Tibial artery (tissue), 4 donors: Measurements from ENCODE around the gene RADIL.
A peak's percentile ranks its signal among the peaks of the same experiment; 100 is the strongest.

Source experiments
- DNase-seq, 2 donors: peaks; one replicate each; pipeline ENCODE4 v3.0.0-alpha.2; 2019
- H3K27ac ChIP-seq, 2 donors: fragments of 200-600 bp; sonication (generic) in 1 of 2; 1 replicate in 1 of 2; 2 replicates in 1 of 2; pipeline ENCODE4 v1.5.1; 2018 to 2019; ENCODE audit warnings: mild to moderate bottlenecking in 1 of 2
- H3K27me3 ChIP-seq, 2 donors: fragments of 200-600 bp; sonication (generic) in 1 of 2; one replicate each; pipeline versions ENCODE4 v1.5.1 to v1.6.0; 2016 to 2019
- H3K36me3 ChIP-seq, 3 donors: fragments of 200-600 bp; sonication (generic) in 2 of 3; one replicate each; pipeline ENCODE4 v1.5.1; 2016 to 2019; ENCODE audit warnings: mild to moderate bottlenecking in 2 of 3
- H3K4me1 ChIP-seq, 4 donors: fragments of 200-600 bp; sonication (generic) in 2 of 4; 1 replicate in 3 of 4; 2 replicates in 1 of 4; pipeline ENCODE4 v1.5.1; 2016 to 2019
- H3K4me3 ChIP-seq, 2 donors: fragments of 200-600 bp; sonication (generic) in 1 of 2; 1 replicate in 1 of 2; 2 replicates in 1 of 2; pipeline ENCODE4 v1.5.1; 2018 to 2019; ENCODE audit warnings: mild to moderate bottlenecking in 2 of 2
- H3K9me3 ChIP-seq, 3 donors: fragments of 200-600 bp; sonication (generic) in 1 of 3; one replicate each; pipeline ENCODE4 v1.5.1; 2016 to 2019
- intact Hi-C: fragments of 100-400 bp; cut with DNase I; formaldehyde crosslinking; loops from one replicate; pipeline ENCODE4 v1.15.0; 2023; ENCODE audit warnings: low total_unique reads
- TF ChIP-seq, protein P1 (sequence below), 2 experiments: fragments of 200-600 bp in 1 of 2; fragments of 450-650 bp in 1 of 2; IDR thresholded peaks; one replicate each; pipeline ENCODE4 v1.5.1; 2017 to 2019; ENCODE audit warnings: antibody characterized with exemption in 2 of 2, mild to moderate bottlenecking in 1 of 2, moderate library complexity in 1 of 2

The RADIL gene

DNA sequence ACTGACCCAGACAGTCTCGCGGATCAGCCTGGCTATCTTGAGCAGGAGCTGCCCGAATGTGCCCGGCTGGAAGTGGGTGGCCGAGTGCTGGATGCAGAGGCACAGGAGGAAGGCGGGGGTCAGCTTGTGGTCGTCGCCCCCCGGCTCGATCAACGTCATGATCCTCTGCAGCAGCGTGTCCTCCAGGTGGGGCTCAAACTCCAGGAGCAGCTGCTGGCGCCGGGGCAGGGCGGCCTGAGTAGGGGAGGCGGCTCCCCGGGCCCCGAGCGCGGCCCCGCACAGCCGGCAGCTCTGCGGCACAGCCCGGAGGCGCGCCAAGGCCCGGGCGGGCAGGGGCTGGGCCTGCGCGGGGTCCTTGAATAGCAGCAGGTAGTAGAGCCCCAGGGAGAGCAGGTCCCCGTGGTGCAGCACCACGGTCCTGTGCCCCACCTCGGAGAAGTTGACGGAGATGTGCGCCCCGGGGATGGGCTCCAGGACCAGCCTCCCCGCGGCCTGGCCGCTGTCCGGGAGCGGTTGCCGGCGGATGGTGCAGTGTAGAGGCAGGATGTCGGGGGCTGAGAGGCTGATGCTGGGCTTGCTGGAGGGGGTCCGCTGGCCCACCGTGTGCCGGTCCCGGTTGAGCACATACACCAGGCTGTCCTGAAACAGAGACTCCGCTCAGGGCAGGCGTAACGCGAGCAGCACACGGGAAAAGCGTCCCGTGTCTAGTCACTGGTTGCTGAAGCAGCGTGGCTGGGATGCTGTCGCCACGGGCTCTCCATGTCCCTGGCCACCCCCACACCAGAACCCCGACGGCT, 48.7 kb downstream of the RADIL start:
- Histone ChIP-seq H3K36me3 (peaks cover 0 to 35% (median 19%) of the 10 kb centered on the region in 3 donors), H3K27me3 (no peaks in the 10 kb centered on the region), H3K9me3 (no peaks in the 10 kb centered on the region), H3K4me1 (no peaks in the 10 kb centered on the region), H3K27ac (no peak overlapping the region), H3K4me3 (no peak overlapping the region)
- intact Hi-C loops: loop anchor here (5.0 kb wide), 1 partner anchor 48 kb away; the partner anchor contains the start of gene RADIL
- DNase-seq: no peak
- TF ChIP-seq, protein P1, sequence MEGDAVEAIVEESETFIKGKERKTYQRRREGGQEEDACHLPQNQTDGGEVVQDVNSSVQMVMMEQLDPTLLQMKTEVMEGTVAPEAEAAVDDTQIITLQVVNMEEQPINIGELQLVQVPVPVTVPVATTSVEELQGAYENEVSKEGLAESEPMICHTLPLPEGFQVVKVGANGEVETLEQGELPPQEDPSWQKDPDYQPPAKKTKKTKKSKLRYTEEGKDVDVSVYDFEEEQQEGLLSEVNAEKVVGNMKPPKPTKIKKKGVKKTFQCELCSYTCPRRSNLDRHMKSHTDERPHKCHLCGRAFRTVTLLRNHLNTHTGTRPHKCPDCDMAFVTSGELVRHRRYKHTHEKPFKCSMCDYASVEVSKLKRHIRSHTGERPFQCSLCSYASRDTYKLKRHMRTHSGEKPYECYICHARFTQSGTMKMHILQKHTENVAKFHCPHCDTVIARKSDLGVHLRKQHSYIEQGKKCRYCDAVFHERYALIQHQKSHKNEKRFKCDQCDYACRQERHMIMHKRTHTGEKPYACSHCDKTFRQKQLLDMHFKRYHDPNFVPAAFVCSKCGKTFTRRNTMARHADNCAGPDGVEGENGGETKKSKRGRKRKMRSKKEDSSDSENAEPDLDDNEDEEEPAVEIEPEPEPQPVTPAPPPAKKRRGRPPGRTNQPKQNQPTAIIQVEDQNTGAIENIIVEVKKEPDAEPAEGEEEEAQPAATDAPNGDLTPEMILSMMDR (IDR thresholded peaks at IDR 0.05): no peak

DNA sequence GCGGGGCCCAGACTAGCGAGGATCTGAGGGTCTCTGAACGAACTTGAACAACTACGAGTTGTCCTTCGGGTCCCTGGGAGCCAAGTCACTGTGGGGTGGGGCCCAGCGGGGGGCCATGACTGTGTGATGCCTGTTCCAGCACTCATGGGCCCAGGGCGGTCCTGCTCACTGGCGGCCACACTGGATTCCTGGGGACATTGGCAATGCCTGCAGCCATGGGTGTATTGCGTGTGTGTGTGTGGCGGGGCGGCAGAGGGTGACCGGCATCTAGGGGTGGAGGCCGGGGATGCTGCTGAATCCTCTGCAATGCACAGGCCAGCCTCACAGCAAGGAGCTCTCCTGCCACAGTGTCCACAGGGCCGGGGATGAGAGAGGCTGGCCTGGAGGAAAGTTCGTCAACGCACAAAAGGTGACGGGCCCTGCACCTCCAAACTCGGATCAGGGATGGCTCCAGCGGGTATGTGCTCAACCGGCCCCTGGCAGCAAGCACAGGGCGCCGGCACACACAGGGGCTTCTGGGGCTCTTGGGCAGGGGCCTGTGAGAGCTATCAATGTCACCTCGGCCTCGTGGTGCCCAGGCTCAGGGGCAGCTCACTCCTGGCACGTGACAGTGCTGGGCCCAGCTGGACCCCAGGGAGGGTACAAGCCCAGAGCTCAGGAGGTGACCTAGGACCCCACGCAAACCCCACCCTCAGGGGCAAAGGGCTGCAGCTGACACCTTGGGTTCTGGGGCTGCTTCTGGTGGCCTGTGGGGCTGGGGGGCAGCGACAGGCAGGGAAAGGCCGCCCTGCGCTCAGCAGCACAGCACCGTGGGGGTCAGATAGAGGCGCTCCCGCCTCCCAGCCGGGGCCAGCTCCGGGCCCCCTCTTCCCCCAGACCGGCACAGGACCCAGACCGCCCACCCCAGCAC, 49.6 kb downstream of the RADIL start:
- peak in 1 of 2 donors; percentile 14 for DNase-seq
- Histone ChIP-seq H3K27ac (no peak overlapping the region), H3K9me3 (no peaks in the 10 kb centered on the region), H3K4me3 (no peak overlapping the region), H3K27me3 (no peaks in the 10 kb centered on the region), H3K4me1 (no peaks in the 10 kb centered on the region), H3K36me3 (peaks cover 0 to 35% (median 19%) of the 10 kb centered on the region in 3 donors)
- TF ChIP-seq, protein P1 (IDR thresholded peaks at IDR 0.05): no peak
- intact Hi-C loops: loop anchor here (5.0 kb wide), 1 partner anchor 48 kb away; the partner anchor contains the start of gene RADIL

DNA sequence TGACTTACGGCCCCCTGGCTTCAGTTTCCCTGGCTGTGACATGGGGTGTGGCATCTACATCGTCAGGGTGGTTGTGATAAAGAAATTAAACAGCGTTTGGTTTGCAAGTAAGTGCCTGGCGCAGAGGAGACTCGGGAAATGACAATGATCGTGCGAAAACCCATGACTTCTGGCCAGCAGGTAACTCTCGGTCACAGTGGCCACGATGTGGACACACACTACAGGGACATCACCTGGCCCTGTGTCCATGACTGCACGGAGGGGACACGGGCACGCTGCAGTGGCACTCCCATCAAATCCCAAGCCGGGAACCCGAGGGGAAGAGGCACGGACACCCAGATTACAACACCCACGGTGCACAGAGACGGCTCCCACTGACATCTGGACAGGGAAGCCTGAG, 50.3 kb downstream of the RADIL start:
- peaks cover 0 to 35% (median 19%) of the 10 kb centered on the region in 3 donors for H3K36me3 ChIP-seq
- DNase-seq: no peak
- intact Hi-C loops: loop anchor here (5.0 kb wide), 1 partner anchor 49 kb away; the partner anchor contains the start of gene RADIL

DNA sequence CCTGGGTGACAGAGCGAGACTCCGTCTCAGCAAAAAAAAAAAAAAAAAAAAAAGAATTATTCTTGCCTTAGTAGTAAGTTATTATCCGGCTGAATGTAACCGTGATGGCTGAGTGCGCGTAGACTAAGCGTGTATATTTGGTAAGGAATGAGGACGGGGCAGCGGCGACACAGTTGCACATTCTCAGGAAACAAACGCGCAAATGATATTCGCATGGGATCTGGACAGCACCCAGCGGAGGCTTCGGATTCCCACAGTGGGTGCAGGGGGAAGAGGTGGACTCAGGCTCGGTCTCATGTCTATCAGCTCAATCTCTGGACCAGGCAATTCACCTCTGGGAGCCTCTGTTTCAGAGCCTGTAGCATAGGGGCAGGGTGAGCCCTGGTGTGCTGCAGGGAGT, 50.8 kb downstream of the RADIL start:
- H3K27ac ChIP-seq: no peak overlapping the region
- no peak overlapping the region for H3K4me3 ChIP-seq
- DNase-seq: no peak
- H3K36me3 ChIP-seq: peaks cover 0 to 35% (median 19%) of the 10 kb centered on the region in 3 donors
- H3K4me1 ChIP-seq: no peaks in the 10 kb centered on the region
- H3K27me3 ChIP-seq: no peaks in the 10 kb centered on the region
- TF ChIP-seq, protein P1 (IDR thresholded peaks at IDR 0.05): no peak
- intact Hi-C loops: loop anchor here (5.0 kb wide), 1 partner anchor 50 kb away; the partner anchor contains the start of gene RADIL
- no peaks in the 10 kb centered on the region for H3K9me3 ChIP-seq

More for the DNA sequence above, 50.3 kb downstream of the RADIL start:
- TF ChIP-seq, protein P1 (IDR thresholded peaks at IDR 0.05): no peak
- Histone ChIP-seq H3K9me3 (no peaks in the 10 kb centered on the region), H3K27me3 (no peaks in the 10 kb centered on the region), H3K4me3 (no peak overlapping the region), H3K27ac (no peak overlapping the region), H3K4me1 (no peaks in the 10 kb centered on the region)

DNA sequence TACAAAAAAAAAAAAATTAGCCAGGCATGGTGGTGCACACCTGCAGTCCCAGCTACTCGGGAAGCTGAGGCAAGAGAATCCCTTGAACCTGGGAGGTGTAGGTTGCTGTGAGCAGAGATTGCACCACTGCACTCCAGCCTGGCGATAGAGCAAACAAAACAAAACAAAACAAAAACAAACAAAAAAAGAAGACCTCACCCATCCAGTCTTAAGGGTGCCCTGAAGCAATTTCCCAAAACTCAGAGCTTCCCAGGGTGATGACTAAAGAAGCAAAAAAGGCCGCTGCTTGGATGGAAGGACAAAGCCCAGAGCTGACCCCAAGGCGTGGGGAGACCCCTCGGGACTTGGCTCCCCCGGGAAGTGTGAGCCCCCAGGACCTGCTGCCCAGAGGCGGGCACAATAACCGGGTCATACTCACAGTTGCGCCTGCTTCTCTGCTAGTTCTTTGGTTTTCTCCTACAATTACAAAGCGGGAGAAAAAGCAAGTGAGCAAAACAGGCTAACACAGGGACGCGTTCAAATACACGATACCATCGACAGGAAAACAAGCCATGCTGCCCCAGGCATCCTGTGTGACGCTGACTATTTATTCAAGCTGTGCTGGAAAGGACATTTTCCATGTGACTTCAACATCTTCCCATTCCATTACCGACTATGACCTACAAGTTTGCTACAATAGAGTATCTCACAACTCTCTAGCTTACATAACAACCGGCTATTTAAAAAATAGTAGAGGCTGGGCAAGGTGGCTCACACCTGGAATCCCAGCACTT, 51.6 kb downstream of the RADIL start:
- TF ChIP-seq, protein P1 (IDR thresholded peaks at IDR 0.05): no peak
- intact Hi-C loops: loop anchor here (5.0 kb wide), 1 partner anchor 50 kb away; the partner anchor contains the start of gene RADIL
- Histone ChIP-seq H3K4me3 (no peak overlapping the region), H3K9me3 (no peaks in the 10 kb centered on the region), H3K36me3 (peaks cover 0 to 35% (median 19%) of the 10 kb centered on the region in 3 donors), H3K27ac (no peak overlapping the region), H3K27me3 (no peaks in the 10 kb centered on the region), H3K4me1 (no peaks in the 10 kb centered on the region)
- no peak for DNase-seq
